GM19023 (cell line): ENCODE measurements around the gene KDF1.
"Not testable (repeated sequence)": the region's sequence is repeated elsewhere in the genome, so short reads cannot be mapped to it uniquely, and the experiment has no call there.

ENCODE experiments used
- ATAC-seq: cut with Tn5 transposase; IDR thresholded peaks from one replicate; pipeline ENCODE4 v1.9.1; 2021; ENCODE audit warnings: mild to moderate bottlenecking, moderate library complexity; ENCODE audit not compliant: unreplicated experiment

Gene KDF1

GRCh38 chr1:26994787-26995517 lies 34.7 kb upstream of the KDF1 start:
- ATAC-seq, result no peak

- peak; percentile 29 for ATAC-seq
Observed at GRCh38 chr1:26994020-26994786, 33.9 kb upstream of the KDF1 start.

- ATAC-seq, result peak; percentile 48
Observed at GRCh38 chr1:26993237-26994019, 33.2 kb upstream of the KDF1 start, which contains the start of gene TRNP1. TSS of gene TRNP1 (plus strand) at chr1:26993692. CDS start at chr1:26993787, 95 bp downstream.

- ATAC-seq, result no peak
Observed at GRCh38 chr1:26991310-26992116, 31.2 kb upstream of the KDF1 start.

- not testable (repeated sequence) for ATAC-seq
Observed at GRCh38 chr1:26989403-26990109, 29.3 kb upstream of the KDF1 start.

GRCh38 chr1:26986658-26987057 lies 26.4 kb upstream of the KDF1 start:
- no peak for ATAC-seq

GRCh38 chr1:26984291-26984690 lies 24.0 kb upstream of the KDF1 start:
- ATAC-seq, result no peak

GRCh38 chr1:26983863-26984262 lies 23.6 kb upstream of the KDF1 start:
- ATAC-seq, result no peak

GRCh38 chr1:26981146-26981846 lies 21.0 kb upstream of the KDF1 start:
- ATAC-seq, result no peak

- ATAC-seq, result no peak
Observed at GRCh38 chr1:26978901-26979300, 18.6 kb upstream of the KDF1 start.

GRCh38 chr1:26976621-26977510 lies 16.6 kb upstream of the KDF1 start:
- ATAC-seq, result no peak

GRCh38 chr1:26972821-26973220 lies 12.6 kb upstream of the KDF1 start:
- ATAC-seq, result no peak

GRCh38 chr1:26972390-26972789 lies 12.1 kb upstream of the KDF1 start:
- ATAC-seq, result no peak

GRCh38 chr1:26971590-26971989 lies 11.3 kb upstream of the KDF1 start:
- ATAC-seq, result no peak

- no peak for ATAC-seq
Observed at GRCh38 chr1:26970810-26971209, 10.5 kb upstream of the KDF1 start.

- ATAC-seq, result no peak
Observed at GRCh38 chr1:26965628-26966027, 5.4 kb upstream of the KDF1 start.

GRCh38 chr1:26965213-26965612 lies 4.9 kb upstream of the KDF1 start:
- ATAC-seq, result no peak

GRCh38 chr1:26961826-26962225 lies 1.6 kb upstream of the KDF1 start:
- ATAC-seq, result no peak

GRCh38 chr1:26960625-26960966 lies 328 bp upstream of the KDF1 start:
- ATAC-seq, result no peak
